Measurements from ENCODE around the gene TLR9.

GRCh38 chr3:52173101-52173500 lies 52.3 kb downstream of the TLR9 start:
- TF ChIP-seq CTCF (IDR thresholded peaks at IDR 0.05): no peak
- TF ChIP-seq POLR2A (IDR thresholded peaks at IDR 0.05): no peak

All from uterus (tissue), 2 donors.